ENCODE results near the gene HIVEP1.

Gene HIVEP1

GRCh38 chr6:12058172-12058961, 46.3 kb downstream of the HIVEP1 start:
- H3K23ac ChIP-seq (ENCODE audit: low read depth, low read length, poor library complexity): no peak overlapping the region
- no peak overlapping the region for H3K9ac ChIP-seq (ENCODE audit: low read depth, low read length, poor library complexity)
- no peaks in the 10 kb centered on the region for H3K36me3 ChIP-seq (replicated peaks in 1 of 2; ENCODE audit: control insufficient read depth in 2 of 2, insufficient read depth in 2 of 2, low read length in 2 of 2)
- no peak overlapping the region for H2AFZ ChIP-seq (ENCODE audit: low read length)
- H4K8ac ChIP-seq (ENCODE audit: low read depth, low read length): no peak overlapping the region
- peaks cover 4% of the 10 kb centered on the region for H3K79me1 ChIP-seq (ENCODE audit: low read depth, low read length)
- no peak overlapping the region for H2BK120ac ChIP-seq (ENCODE audit: low read depth, low read length)
- H3K18ac ChIP-seq (ENCODE audit: low read length): no peak overlapping the region
- H2BK12ac ChIP-seq (ENCODE audit: low read length): no peak overlapping the region
- no peak overlapping the region for H2BK15ac ChIP-seq (ENCODE audit: low read length)
- no peak overlapping the region for H3K4me3 ChIP-seq (ENCODE audit: low read length in 2 of 2)
- H3K4me1 ChIP-seq (ENCODE audit: control insufficient read depth in 2 of 2, insufficient read depth in 1 of 2, low read depth in 1 of 2, low read length in 2 of 2): peaks cover 5 to 14% of the 10 kb centered on the region in 2 donors
- H3K14ac ChIP-seq (ENCODE audit: low read length): no peak overlapping the region
- DNase-seq (ENCODE audit: low spot score): no peak
- H3K4ac ChIP-seq (ENCODE audit: low read length): no peak overlapping the region
- H3K27me3 ChIP-seq (ENCODE audit: control insufficient read depth in 3 of 3, insufficient read depth in 3 of 3, low read depth in 1 of 3, low read length in 3 of 3): no peaks in the 10 kb centered on the region
- H4K91ac ChIP-seq (ENCODE audit: low read depth, low read length, poor library complexity): no peak overlapping the region
- H3K27ac ChIP-seq (replicated peaks; ENCODE audit: low read length): no peak overlapping the region
- WGBS, 2 donors (ENCODE audit: extremely low coverage in 2 of 2, insufficient read length in 2 of 2, insufficient replicate concordance in 1 of 2): 90% methylated on average over 1 of the region's 5 CpGs; no CpG with 5 or more reads in 1 of the 2 donors
- H2BK5ac ChIP-seq (ENCODE audit: low read length): no peak overlapping the region
- no peak overlapping the region for H2AK5ac ChIP-seq (ENCODE audit: low read depth, low read length)
- H3K9me3 ChIP-seq (replicated peaks in 1 of 2; ENCODE audit: control insufficient read depth in 2 of 2, insufficient read depth in 1 of 2, low read depth in 1 of 2, low read length in 2 of 2): no peaks in the 10 kb centered on the region
- no peak overlapping the region for H3K4me2 ChIP-seq (ENCODE audit: insufficient read depth, low read length, poor library complexity, severe bottlenecking)

- H3K4ac ChIP-seq (ENCODE audit: low read length): no peak overlapping the region
- H3K4me3 ChIP-seq (ENCODE audit: low read length in 2 of 2): peak overlapping the region in 1 of 2 donors; percentile 20
- H2BK12ac ChIP-seq (ENCODE audit: low read length): no peak overlapping the region
- H2AFZ ChIP-seq (ENCODE audit: low read length): peak overlapping the region; percentile 27
- peaks cover 7% of the 10 kb centered on the region for H3K79me1 ChIP-seq (ENCODE audit: low read depth, low read length)
- H4K91ac ChIP-seq (ENCODE audit: low read depth, low read length, poor library complexity): no peak overlapping the region
- no peaks in the 10 kb centered on the region for H3K27me3 ChIP-seq (ENCODE audit: control insufficient read depth in 3 of 3, insufficient read depth in 3 of 3, low read depth in 1 of 3, low read length in 3 of 3)
- no peak overlapping the region for H3K27ac ChIP-seq (replicated peaks; ENCODE audit: low read length)
- no peaks in the 10 kb centered on the region for H3K9me3 ChIP-seq (replicated peaks in 1 of 2; ENCODE audit: control insufficient read depth in 2 of 2, insufficient read depth in 1 of 2, low read depth in 1 of 2, low read length in 2 of 2)
- peaks cover 8 to 14% of the 10 kb centered on the region in 2 donors for H3K4me1 ChIP-seq (ENCODE audit: control insufficient read depth in 2 of 2, insufficient read depth in 1 of 2, low read depth in 1 of 2, low read length in 2 of 2)
- no peak overlapping the region for H3K4me2 ChIP-seq (ENCODE audit: insufficient read depth, low read length, poor library complexity, severe bottlenecking)
- no peak overlapping the region for H3K23ac ChIP-seq (ENCODE audit: low read depth, low read length, poor library complexity)
- no peak overlapping the region for H4K8ac ChIP-seq (ENCODE audit: low read depth, low read length)
- no peak overlapping the region for H2BK5ac ChIP-seq (ENCODE audit: low read length)
- H3K9ac ChIP-seq (ENCODE audit: low read depth, low read length, poor library complexity): no peak overlapping the region
- H3K14ac ChIP-seq (ENCODE audit: low read length): no peak overlapping the region
- H2BK15ac ChIP-seq (ENCODE audit: low read length): no peak overlapping the region
- H2BK120ac ChIP-seq (ENCODE audit: low read depth, low read length): no peak overlapping the region
- DNase-seq (ENCODE audit: low spot score): peak; percentile 39
- H3K36me3 ChIP-seq (replicated peaks in 1 of 2; ENCODE audit: control insufficient read depth in 2 of 2, insufficient read depth in 2 of 2, low read length in 2 of 2): no peaks in the 10 kb centered on the region
- H2AK5ac ChIP-seq (ENCODE audit: low read depth, low read length): no peak overlapping the region
- WGBS, 2 donors (ENCODE audit: extremely low coverage in 2 of 2, insufficient read length in 2 of 2, insufficient replicate concordance in 1 of 2): no CpG with 5 or more reads among the region's 15 CpGs
- H3K18ac ChIP-seq (ENCODE audit: low read length): no peak overlapping the region
These were observed 48.9 kb downstream of the HIVEP1 start for GRCh38 chr6:12060780-12061609.

- no peak overlapping the region for H2AK5ac ChIP-seq (ENCODE audit: low read depth, low read length)
- no peaks in the 10 kb centered on the region for H3K9me3 ChIP-seq (replicated peaks in 1 of 2; ENCODE audit: control insufficient read depth in 2 of 2, insufficient read depth in 1 of 2, low read depth in 1 of 2, low read length in 2 of 2)
- no peak overlapping the region for H3K4ac ChIP-seq (ENCODE audit: low read length)
- no peak overlapping the region for H3K4me2 ChIP-seq (ENCODE audit: insufficient read depth, low read length, poor library complexity, severe bottlenecking)
- H4K8ac ChIP-seq (ENCODE audit: low read depth, low read length): no peak overlapping the region
- H2AFZ ChIP-seq (ENCODE audit: low read length): no peak overlapping the region
- H3K14ac ChIP-seq (ENCODE audit: low read length): no peak overlapping the region
- H2BK120ac ChIP-seq (ENCODE audit: low read depth, low read length): no peak overlapping the region
- H2BK5ac ChIP-seq (ENCODE audit: low read length): no peak overlapping the region
- H3K27me3 ChIP-seq (ENCODE audit: control insufficient read depth in 3 of 3, insufficient read depth in 3 of 3, low read depth in 1 of 3, low read length in 3 of 3): no peaks in the 10 kb centered on the region
- no CpG with 5 or more reads among the region's 5 CpGs for WGBS, 2 donors (ENCODE audit: extremely low coverage in 2 of 2, insufficient read length in 2 of 2, insufficient replicate concordance in 1 of 2)
- H2BK15ac ChIP-seq (ENCODE audit: low read length): no peak overlapping the region
- no peak overlapping the region for H3K4me3 ChIP-seq (ENCODE audit: low read length in 2 of 2)
- H4K91ac ChIP-seq (ENCODE audit: low read depth, low read length, poor library complexity): no peak overlapping the region
- no peak overlapping the region for H3K27ac ChIP-seq (replicated peaks; ENCODE audit: low read length)
- peaks cover 9% of the 10 kb centered on the region for H3K79me1 ChIP-seq (ENCODE audit: low read depth, low read length)
- H3K4me1 ChIP-seq (ENCODE audit: control insufficient read depth in 2 of 2, insufficient read depth in 1 of 2, low read depth in 1 of 2, low read length in 2 of 2): peaks cover 8 to 14% of the 10 kb centered on the region in 2 donors
- no peaks in the 10 kb centered on the region for H3K36me3 ChIP-seq (replicated peaks in 1 of 2; ENCODE audit: control insufficient read depth in 2 of 2, insufficient read depth in 2 of 2, low read length in 2 of 2)
- no peak overlapping the region for H2BK12ac ChIP-seq (ENCODE audit: low read length)
- no peak overlapping the region for H3K23ac ChIP-seq (ENCODE audit: low read depth, low read length, poor library complexity)
- DNase-seq (ENCODE audit: low spot score): no peak
- no peak overlapping the region for H3K18ac ChIP-seq (ENCODE audit: low read length)
- H3K9ac ChIP-seq (ENCODE audit: low read depth, low read length, poor library complexity): no peak overlapping the region
These were observed 50.5 kb downstream of the HIVEP1 start for GRCh38 chr6:12062605-12063004.

GRCh38 chr6:12064131-12064530, 52.0 kb downstream of the HIVEP1 start:
- no peak overlapping the region for H2BK5ac ChIP-seq (ENCODE audit: low read length)
- no peak overlapping the region for H2BK120ac ChIP-seq (ENCODE audit: low read depth, low read length)
- H2AK5ac ChIP-seq (ENCODE audit: low read depth, low read length): no peak overlapping the region
- no peak overlapping the region for H3K18ac ChIP-seq (ENCODE audit: low read length)
- no peak overlapping the region for H3K9ac ChIP-seq (ENCODE audit: low read depth, low read length, poor library complexity)
- no peak overlapping the region for H2BK12ac ChIP-seq (ENCODE audit: low read length)
- no peak overlapping the region for H2AFZ ChIP-seq (ENCODE audit: low read length)
- no peak overlapping the region for H3K4me3 ChIP-seq (ENCODE audit: low read length in 2 of 2)
- no peaks in the 10 kb centered on the region for H3K9me3 ChIP-seq (replicated peaks in 1 of 2; ENCODE audit: control insufficient read depth in 2 of 2, insufficient read depth in 1 of 2, low read depth in 1 of 2, low read length in 2 of 2)
- no peak overlapping the region for H4K91ac ChIP-seq (ENCODE audit: low read depth, low read length, poor library complexity)
- peaks cover 8 to 14% of the 10 kb centered on the region in 2 donors for H3K4me1 ChIP-seq (ENCODE audit: control insufficient read depth in 2 of 2, insufficient read depth in 1 of 2, low read depth in 1 of 2, low read length in 2 of 2)
- H4K8ac ChIP-seq (ENCODE audit: low read depth, low read length): no peak overlapping the region
- H3K27ac ChIP-seq (replicated peaks; ENCODE audit: low read length): no peak overlapping the region
- WGBS, 2 donors (ENCODE audit: extremely low coverage in 2 of 2, insufficient read length in 2 of 2, insufficient replicate concordance in 1 of 2): no CpG with 5 or more reads among the region's 4 CpGs
- H3K79me1 ChIP-seq (ENCODE audit: low read depth, low read length): peaks cover 9% of the 10 kb centered on the region
- no peaks in the 10 kb centered on the region for H3K36me3 ChIP-seq (replicated peaks in 1 of 2; ENCODE audit: control insufficient read depth in 2 of 2, insufficient read depth in 2 of 2, low read length in 2 of 2)
- no peak for DNase-seq (ENCODE audit: low spot score)
- H3K4me2 ChIP-seq (ENCODE audit: insufficient read depth, low read length, poor library complexity, severe bottlenecking): no peak overlapping the region
- H3K27me3 ChIP-seq (ENCODE audit: control insufficient read depth in 3 of 3, insufficient read depth in 3 of 3, low read depth in 1 of 3, low read length in 3 of 3): no peaks in the 10 kb centered on the region
- H2BK15ac ChIP-seq (ENCODE audit: low read length): no peak overlapping the region
- H3K14ac ChIP-seq (ENCODE audit: low read length): no peak overlapping the region
- H3K23ac ChIP-seq (ENCODE audit: low read depth, low read length, poor library complexity): no peak overlapping the region
- no peak overlapping the region for H3K4ac ChIP-seq (ENCODE audit: low read length)

Data from neuronal stem cell (in vitro differentiated cells).